Testis (tissue), 3 donors: ENCODE measurements around the gene BMAL1. TPM values are rescaled to one million over a fixed set of nuclear protein-coding genes. Genes with fewer than 3 reads are reported as not detected.

Source experiments
- DNase-seq: peaks from one replicate; pipeline ENCODE4 v3.0.0-alpha.2; 2019
- H3K27ac ChIP-seq, 2 donors: fragments of 200-600 bp; sonication (generic); one replicate each; pipeline ENCODE4 v1.5.1; 2019
- H3K27me3 ChIP-seq: fragments of 200-600 bp; sonication (generic); one replicate; pipeline ENCODE4 v1.5.1; 2019
- H3K36me3 ChIP-seq: fragments of 200-600 bp; sonication (generic); one replicate; pipeline ENCODE4 v1.5.1; 2017; ENCODE audit warnings: low read depth; ENCODE audit errors: missing control alignments
- H3K4me1 ChIP-seq: fragments of 200-600 bp; sonication (generic); one replicate; pipeline ENCODE4 v1.5.1; 2019
- H3K4me3 ChIP-seq, 2 donors: fragments of 200-600 bp; sonication (generic); one replicate each; pipeline ENCODE4 v1.5.1; 2017 to 2019
- H3K9me3 ChIP-seq: fragments of 200-600 bp; sonication (generic); one replicate; pipeline ENCODE4 v1.5.1; 2017
- CTCF ChIP-seq, 3 experiments: fragments of 450-650 bp in 2 of 3; fragments of 200-600 bp in 1 of 3; sonication (generic) in 1 of 3; IDR thresholded peaks; one replicate each; pipeline ENCODE4 v1.5.1; 2016 to 2019; ENCODE audit warnings: antibody characterized with exemption in 3 of 3, mild to moderate bottlenecking in 2 of 3, moderate library complexity in 1 of 3
- POLR2A ChIP-seq: fragments of 450-650 bp; IDR thresholded peaks from one replicate; pipeline ENCODE4 v1.6.1; 2017; ENCODE audit warnings: antibody characterized with exemption, mild to moderate bottlenecking, moderate library complexity
- WGBS, 2 donors: methylation state at CpG; one replicate each; pipeline ENCODE4 v1.1.5; 2018; 5-methylcytosine and 5-hydroxymethylcytosine counted together
- intact Hi-C: fragments of 100-400 bp; cut with DNase I; formaldehyde crosslinking; loops from one replicate; pipeline ENCODE4 v1.15.1; 2023; ENCODE audit warnings: low total_unique reads
- polyA plus RNA-seq: library from polyadenylated mRNA; stranded (reverse); fragments of 350-450 nt; fragmentation: Illumina TruSeq; extraction: RNeasy Lipid Tissue Mini Kit (QIAGEN cat#74804); gene quantifications from one replicate; pipeline ENCODE4 v1.2.3, GENCODE V29; 2014; ENCODE audit warnings: low read depth, low replicate concordance; ENCODE audit not compliant: insufficient read depth
- total RNA-seq, 2 donors: library from RNA; depleted of rRNA; stranded (reverse); fragments of >200 nt; gene quantifications; one replicate each; pipeline ENCODE4 v1.2.3, GENCODE V29; 2016

BMAL1 gene
- total and polyA plus RNA-seq, 3 donors from 2014 or later, result 21.5 to 40.3 (median 35.7) TPM

GRCh38 chr11:13233173-13233745 lies 44.3 kb upstream of the BMAL1 start:
- no peaks in the 10 kb centered on the region for H3K36me3 ChIP-seq
- 61 to 66% methylated on average over 1 of the region's 1 CpG for WGBS, 2 donors
- H3K27me3 ChIP-seq, result no peaks in the 10 kb centered on the region
- intact Hi-C loops, result no loop called here
- no peak overlapping the region for H3K4me3 ChIP-seq
- TF ChIP-seq POLR2A (no peak), CTCF (IDR thresholded peaks at IDR 0.05) (no peak)
- peaks cover 14% of the 10 kb centered on the region for H3K4me1 ChIP-seq
- no peaks in the 10 kb centered on the region for H3K9me3 ChIP-seq
- DNase-seq, result no peak
- H3K27ac ChIP-seq, result no peak overlapping the region

- H3K27me3 ChIP-seq, result no peaks in the 10 kb centered on the region
- TF ChIP-seq CTCF (IDR thresholded peaks at IDR 0.05), result no peak
- TF ChIP-seq POLR2A, result no peak
- no peaks in the 10 kb centered on the region for H3K9me3 ChIP-seq
- 88 to 92% methylated on average over 3 of the region's 3 CpGs for WGBS, 2 donors
- DNase-seq, result no peak
- intact Hi-C loops, result no loop called here
- no peak overlapping the region for H3K27ac ChIP-seq
- no peaks in the 10 kb centered on the region for H3K36me3 ChIP-seq
- H3K4me3 ChIP-seq, result no peak overlapping the region
- no peaks in the 10 kb centered on the region for H3K4me1 ChIP-seq
Measured at GRCh38 chr11:13235895-13236294, 41.7 kb upstream of the BMAL1 start.

- no peak for TF ChIP-seq POLR2A
- no peak for DNase-seq
- no peak overlapping the region for H3K4me3 ChIP-seq
- no peaks in the 10 kb centered on the region for H3K36me3 ChIP-seq
- WGBS, 2 donors, result 46 to 48% methylated on average over 2 of the region's 2 CpGs
- intact Hi-C loops, result no loop called here
- no peaks in the 10 kb centered on the region for H3K4me1 ChIP-seq
- no peaks in the 10 kb centered on the region for H3K9me3 ChIP-seq
- H3K27me3 ChIP-seq, result no peaks in the 10 kb centered on the region
- H3K27ac ChIP-seq, result no peak overlapping the region
Measured at GRCh38 chr11:13236626-13237025, 41.0 kb upstream of the BMAL1 start.

- Histone ChIP-seq H3K27me3 (no peaks in the 10 kb centered on the region), H3K4me3 (no peak overlapping the region), H3K4me1 (no peaks in the 10 kb centered on the region), H3K9me3 (no peaks in the 10 kb centered on the region), H3K27ac (no peak overlapping the region), H3K36me3 (no peaks in the 10 kb centered on the region)
- 62 to 75% methylated on average over 7 of the region's 7 CpGs for WGBS, 2 donors
- no peak for TF ChIP-seq POLR2A
- TF ChIP-seq CTCF (IDR thresholded peaks at IDR 0.05), result no peak
- intact Hi-C loops, result no loop called here
- DNase-seq, result no peak
Measured at GRCh38 chr11:13237761-13238160, 39.8 kb upstream of the BMAL1 start.

GRCh38 chr11:13238879-13239514 lies 38.6 kb upstream of the BMAL1 start:
- TF ChIP-seq CTCF (IDR thresholded peaks at IDR 0.05) (peak; percentile 73 to 81 (median 81)), POLR2A (no peak)
- DNase-seq, result peak; percentile 76
- Histone ChIP-seq H3K36me3 (no peaks in the 10 kb centered on the region), H3K9me3 (no peaks in the 10 kb centered on the region), H3K4me1 (no peaks in the 10 kb centered on the region), H3K4me3 (no peak overlapping the region), H3K27me3 (no peaks in the 10 kb centered on the region), H3K27ac (no peak overlapping the region)
- WGBS, 2 donors, result 52 to 55% methylated on average over 4 of the region's 4 CpGs
- intact Hi-C loops, result no loop called here
